ENCODE measurements around the gene WFDC1.

The WFDC1 gene

DNA sequence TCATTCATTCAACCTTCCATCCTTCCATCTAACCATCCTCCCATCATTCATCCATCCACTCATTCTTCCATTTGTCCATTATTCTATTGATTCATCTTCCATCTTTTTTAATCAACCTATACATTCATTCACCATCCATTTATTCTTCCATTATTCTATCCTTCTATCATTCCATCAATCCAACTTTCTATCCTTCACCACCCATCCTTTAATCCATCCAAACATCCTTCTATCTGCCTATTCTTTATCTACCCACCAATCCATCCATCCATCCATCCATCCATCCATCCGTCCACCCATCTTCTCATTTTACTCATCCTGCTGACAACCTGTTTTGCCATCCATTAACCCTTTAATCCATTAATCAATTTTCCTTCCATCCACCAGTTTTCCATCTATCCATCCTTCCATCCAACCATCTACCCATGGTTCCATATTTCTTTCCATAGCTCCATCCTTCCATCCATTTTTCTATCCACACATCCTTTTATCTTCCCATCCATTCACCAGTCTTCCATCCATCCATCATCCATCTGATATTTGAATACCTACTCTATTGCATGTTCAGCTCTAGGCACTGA lies 21.8 kb upstream of the WFDC1 start:
- no peak for DNase-seq (ENCODE audit: low read depth)

DNA sequence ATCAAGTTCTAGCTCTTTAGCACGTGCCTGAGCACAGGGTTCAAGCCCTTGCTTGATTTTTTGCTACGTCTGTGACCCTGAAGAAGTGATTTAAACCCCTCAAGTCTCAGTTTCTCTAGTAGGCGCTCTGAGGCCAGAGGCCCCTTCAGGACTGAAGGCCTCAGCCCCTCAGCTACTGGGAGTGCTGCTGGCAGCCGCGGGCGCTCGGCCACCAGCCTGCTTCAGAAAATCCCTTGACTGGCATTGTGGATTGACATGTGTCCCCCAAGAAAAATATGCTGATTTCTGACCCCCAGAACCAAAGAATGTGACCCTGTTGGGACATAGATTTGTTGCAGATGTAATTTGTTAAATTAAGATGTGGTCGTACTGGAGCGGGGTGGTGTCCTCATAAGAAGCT lies 20.2 kb upstream of the WFDC1 start:
- DNase-seq (ENCODE audit: low read depth): no peak

DNA sequence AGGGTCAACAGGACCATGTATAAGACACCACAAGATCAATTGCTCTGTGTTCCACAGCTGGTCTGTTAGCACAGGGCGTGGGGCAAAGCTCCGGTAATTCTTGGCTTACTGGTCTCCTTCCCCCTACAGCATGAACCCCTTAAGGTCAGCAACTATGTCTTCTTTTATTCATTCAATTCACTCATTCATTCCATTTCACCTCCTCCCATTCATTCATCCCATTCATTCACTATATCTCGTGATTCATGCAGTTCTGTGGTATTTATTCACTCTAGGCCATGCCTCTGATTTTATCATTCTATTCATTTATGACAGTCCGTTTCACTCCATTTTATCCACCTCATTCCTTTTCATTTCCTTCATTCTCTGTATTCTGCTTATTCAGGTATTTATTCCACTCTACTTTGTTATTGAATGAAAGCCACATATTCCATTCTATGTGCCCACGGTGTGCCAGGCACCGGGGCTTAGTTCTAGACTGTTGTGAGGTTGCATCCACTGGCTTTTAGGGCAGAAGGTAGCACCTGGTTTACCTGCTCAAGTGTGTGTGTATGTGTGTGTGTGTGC lies 19.0 kb upstream of the WFDC1 start:
- DNase-seq (ENCODE audit: low read depth): no peak

DNA sequence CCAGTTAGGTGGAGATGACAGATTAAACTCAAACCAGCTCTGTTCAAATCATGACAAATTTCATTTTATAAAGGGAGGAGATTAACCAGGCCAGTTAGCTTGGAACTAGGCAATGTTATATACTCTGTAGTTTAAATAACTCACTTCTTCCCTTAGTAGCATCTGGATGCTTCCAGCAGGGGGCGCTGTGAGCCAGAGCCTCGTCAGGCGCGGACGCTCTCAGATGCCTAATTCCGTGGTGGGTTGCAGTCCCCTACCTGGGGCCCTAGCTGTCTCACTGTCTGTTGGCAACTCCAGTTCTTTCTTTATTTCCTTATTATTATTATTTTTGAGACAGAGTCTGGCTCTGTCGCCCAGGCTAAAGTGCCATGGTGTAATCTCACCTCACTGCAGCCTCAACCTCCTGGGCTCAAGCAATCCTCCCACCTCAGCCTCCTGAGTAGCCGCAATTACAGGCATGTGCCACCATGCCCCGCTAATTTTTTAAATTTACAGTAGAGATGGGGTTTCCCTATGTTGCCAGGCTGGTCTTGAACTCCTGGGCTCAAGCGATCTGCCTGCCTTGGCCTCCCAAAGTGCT lies 17.3 kb upstream of the WFDC1 start:
- DNase-seq (ENCODE audit: low read depth): no peak

DNA sequence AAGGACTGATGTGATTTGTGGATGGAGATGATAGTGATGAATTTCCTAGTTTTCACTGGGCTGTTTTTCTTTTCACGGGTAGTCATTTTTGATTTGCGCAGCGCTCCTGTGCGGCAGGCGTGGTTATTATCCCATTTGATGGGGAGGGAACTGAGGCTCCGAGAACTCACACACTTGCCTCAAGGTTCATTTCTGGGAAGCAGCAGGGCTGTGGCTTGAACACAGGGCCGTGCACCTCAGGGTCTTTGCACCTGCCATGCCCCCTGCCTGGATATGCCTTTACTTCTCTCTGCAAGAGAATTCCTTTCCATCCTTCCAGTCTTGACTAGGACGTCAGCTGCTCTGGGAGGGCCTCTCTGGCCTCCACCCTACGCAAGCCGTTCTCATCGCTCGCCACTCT lies 16.3 kb upstream of the WFDC1 start:
- DNase-seq (ENCODE audit: low read depth): no peak

DNA sequence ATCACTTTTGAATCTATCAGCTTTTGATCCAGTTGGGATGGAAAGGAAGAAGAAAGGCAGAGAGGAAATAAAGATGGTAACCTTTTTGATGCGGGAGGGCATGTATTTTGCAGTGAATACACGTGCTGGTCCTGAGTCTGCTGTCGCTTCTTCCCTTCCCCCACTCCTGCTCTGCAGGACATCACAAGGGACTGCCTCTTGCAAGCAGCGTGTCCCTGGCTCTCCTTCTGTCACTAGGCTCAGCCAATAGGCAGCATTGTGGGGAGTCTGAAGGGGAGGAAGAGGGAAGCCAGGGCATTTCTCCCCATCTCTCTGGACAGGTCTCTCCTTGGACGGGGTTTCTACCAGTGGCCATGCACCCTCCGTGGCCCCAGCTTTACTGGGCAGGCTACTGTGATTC lies 15.7 kb upstream of the WFDC1 start:
- DNase-seq (ENCODE audit: low read depth): no peak

DNA sequence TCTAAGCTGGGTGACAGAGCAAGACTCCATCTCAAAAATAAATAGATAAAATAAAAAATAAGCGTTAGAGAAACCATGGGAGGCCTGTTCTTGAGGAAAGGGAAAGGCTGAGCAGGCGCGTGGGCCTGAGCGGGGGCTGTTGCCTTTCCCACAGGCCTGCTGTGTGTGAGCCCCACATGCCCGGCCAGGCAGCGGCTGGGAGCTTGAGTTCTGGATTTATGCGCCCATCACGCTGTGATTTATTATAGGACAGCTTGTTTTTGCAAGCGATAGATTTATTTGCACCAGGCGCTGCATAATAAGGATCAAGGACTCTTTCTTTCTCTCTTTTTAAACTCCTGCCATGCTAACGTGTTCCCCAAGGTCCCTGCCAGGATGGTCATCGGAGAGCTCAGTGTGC lies 14.8 kb upstream of the WFDC1 start:
- no peak for DNase-seq (ENCODE audit: low read depth)

DNA sequence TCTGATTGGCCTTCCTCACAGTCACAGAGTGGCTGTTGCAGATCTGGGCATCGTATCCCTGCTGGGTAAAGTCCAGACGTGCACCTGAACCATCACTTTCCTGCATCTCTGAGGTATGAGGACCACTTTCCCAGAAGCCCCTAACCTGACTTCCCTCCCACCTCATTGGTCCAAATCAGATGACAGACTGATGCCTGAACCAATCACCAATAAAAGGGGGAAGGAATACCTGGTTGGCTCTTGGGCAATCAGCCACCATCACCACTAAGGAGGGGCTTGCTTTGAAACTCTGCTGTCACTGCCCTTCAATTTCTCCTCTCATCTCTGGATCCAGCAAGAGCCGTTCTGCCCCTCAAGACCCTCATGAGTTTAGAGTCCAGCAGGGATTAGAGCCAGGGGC lies 13.6 kb upstream of the WFDC1 start:
- no peak for DNase-seq (ENCODE audit: low read depth)

DNA sequence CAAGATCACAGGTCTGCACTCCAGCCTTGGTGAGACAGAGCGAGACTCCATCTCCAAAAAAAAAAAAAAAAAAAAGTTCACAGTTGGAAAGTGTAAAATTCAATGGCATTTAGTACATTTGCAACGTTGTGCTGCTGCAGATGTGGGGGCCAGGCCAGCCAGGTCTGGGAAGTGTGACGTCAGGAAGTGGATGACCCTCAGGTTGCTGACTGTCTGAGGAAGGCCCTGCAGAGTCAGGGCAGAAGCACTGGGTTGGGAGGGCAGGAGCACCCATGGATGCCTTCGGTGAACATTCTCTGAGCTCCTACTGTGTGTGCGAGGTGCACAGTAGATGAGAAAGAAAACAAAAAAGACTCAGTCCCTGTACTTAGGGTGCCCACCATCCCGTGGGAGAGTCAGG lies 12.1 kb upstream of the WFDC1 start:
- DNase-seq (ENCODE audit: low read depth): no peak

DNA sequence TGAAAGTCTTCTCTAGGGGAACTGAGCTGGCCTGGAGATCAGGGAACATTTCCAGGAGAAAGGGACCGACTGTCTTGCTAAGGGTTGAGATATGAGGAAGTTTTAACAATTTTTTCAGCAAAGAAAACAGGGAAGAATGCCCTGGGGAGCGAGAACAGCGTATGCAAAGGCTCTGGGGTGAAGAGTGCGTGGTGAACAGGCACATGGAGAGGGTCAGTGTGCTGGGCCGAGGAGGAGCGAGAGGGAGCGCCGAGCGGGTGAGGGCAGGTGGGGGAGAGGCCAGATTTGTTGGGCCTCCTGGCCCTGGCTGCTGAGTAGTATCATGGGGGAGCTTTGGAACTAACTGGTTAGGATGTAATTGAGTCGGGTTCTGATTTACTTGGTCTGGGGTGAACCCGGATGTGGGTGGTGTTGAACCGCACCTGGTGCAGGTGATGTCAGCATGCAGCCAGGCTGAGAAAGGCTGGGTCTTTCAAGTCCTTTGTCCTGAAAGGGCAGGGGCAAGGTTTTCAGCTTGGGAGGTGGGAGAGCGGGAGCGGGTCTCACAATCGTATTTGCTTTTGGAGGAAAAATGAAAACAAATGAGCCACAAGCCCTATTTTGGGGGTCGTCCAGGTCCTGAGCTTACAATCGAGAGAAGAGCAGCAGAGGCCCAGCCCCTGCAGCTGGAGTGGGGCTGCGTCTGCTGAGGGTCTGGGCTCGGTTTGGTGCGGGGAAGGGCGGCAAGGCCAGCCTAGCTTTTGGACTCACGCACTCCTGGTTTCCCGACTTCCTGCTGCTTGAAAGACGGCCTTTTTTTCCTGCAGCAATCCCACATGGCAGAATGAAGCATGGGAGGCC lies 11.1 kb upstream of the WFDC1 start:
- no peak for DNase-seq (ENCODE audit: low read depth)

DNA sequence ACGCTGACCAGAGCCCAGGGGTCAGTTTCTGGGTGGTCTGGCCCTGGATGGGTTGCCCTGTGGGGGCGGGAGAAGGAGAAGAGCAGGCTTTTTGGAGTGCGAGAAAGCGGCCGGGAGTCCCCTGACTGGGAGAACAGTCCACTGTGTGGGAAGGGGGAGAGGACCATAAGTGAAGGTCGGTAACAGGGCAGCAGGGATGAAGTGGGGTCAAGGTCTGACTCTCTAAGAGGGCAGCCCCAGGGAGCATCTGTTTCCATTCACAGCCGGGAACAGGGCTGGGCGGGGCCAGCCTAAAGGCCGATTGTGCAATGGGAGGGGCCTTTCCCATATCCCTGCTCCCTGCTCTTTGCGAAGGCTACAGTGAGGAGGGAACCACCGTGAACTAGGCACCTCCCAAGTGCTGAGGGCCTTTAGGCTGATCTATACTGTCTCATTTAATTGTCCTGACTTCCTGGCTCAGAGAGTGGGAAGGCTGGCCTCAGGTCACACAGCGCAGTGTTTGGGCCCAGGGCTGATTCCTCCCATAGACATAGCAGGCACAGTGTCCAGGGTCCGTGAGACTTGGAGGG lies 10.4 kb upstream of the WFDC1 start:
- DNase-seq (ENCODE audit: low read depth): no peak

DNA sequence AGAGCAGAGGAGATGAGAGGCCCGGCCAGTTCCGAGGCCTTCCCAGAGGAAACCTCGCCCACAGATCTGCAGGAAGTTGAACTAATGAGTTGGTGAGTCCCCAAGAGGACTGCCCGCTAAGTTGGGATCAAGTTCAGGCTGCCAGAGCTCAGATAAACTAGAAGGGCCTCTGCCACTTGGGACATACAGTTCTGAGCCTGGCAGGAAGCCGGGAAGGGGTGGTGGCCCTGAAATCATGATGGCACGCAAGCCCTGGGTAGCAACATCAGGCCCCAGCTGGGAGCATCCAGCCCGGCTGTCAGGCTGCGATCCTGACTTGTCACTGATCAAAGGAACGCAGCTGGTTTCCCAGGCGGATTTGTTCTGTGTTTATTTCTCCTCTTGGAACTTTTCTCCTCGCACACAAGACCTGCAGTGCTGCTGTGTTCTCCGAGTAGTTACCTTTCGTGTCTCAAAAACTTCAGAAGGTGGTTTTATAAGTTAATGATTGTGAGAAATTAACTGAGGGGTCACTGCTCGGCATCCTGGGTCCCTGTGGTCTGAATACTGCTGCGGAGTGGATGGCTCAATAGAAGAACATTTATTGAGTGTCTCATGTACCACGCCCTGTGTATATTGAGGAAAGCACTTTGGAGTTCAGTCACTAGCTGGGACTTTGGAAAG lies 8.0 kb upstream of the WFDC1 start:
- DNase-seq (ENCODE audit: low read depth): no peak

DNA sequence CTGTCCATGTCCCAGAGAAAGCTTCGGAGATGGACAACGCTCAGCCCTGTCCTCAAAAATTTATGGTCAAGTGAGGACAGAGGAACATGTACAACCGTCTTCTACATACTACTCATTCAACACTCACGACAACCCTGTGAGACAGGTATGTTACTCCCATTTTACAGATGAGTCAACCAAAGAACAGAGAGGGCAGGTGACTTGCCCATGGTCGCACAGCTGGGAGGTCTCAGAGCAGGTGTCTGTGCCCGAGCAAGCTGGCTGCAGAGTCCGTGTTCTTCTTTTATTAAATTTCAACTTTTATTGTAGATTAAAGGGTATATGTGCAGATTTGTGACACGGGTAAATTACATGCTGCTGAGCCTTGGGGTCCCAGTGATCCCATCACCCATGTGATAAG lies 5.8 kb upstream of the WFDC1 start:
- DNase-seq (ENCODE audit: low read depth): no peak

DNA sequence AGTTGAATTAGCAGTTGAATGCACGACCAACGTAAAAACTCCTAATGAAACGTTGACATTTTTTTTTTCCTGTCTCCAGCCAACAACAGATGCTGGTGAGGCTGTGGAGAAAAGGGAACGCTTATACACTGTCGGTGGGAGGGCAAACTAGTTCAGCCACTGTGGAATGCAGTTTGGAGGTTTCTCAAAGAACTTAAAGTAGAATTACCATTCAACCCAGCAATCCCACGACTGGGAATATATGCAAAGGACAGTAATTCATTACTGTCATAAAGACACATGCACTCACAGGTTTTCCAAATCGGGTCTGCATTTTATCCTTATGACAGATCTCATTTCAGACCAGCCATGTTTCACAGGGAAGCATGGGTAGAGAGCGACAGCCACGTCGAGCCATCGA lies 3.5 kb upstream of the WFDC1 start:
- DNase-seq (ENCODE audit: low read depth): no peak

DNA sequence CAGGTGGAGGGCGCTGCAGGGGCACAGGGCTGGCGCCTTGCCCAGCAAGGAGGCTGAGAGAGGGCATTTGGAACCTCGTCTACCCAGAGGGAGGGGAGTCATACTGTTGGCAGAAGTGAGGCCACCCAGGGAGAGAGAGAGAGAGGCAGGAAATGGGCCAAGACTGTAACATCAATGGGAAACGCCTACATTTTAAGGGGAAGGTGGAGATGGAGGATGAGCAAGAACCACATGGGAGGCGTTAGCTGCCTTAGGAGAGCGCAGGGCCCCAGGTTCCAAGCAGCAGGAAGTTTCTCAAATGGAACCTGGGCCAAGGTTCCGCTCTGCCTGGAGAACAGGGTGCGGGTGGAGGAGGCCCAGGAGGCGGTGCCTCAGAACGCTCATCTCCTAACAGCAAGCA lies 2.7 kb upstream of the WFDC1 start:
- DNase-seq (ENCODE audit: low read depth): no peak

DNA sequence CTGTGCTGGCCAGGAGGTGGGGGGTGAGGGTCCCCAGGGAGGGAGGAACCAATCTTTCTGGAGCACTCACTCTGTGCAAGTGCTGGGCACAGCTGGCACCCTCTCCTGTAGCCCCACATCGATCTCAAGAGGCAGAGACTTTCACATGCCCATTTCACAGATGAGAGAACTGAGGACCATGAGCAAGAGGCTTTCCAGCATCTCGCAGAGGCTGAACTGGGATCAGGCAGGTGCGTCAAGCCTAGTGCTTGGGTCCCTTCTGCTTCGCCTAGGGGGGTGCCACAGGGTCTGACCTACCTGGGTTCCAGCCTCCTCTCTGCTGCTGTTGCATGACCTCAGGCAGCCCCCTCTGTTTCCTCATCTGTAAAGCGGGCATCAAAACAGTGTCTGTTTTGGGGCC lies 1.3 kb upstream of the WFDC1 start:
- no peak for DNase-seq (ENCODE audit: low read depth)

DNA sequence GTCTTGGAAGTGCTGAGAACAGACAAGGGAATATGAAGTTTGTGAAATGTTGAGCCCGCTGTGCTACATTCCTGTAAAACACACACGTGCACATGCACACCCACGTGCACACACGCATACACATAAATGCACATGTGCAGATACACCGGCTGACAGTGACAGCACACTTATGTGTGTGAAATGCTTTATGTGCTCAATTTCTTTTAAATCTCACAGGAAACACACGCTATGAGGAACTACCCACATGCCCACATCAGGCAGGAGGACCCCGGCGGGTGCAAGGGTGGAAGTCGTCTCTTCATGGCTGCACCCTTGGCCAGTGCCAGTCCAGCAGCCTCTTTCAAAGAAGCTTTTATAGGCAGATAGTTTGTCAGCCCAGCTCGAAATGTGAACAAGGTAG lies 561 bp upstream of the WFDC1 start:
- no peak for DNase-seq (ENCODE audit: low read depth)

DNA sequence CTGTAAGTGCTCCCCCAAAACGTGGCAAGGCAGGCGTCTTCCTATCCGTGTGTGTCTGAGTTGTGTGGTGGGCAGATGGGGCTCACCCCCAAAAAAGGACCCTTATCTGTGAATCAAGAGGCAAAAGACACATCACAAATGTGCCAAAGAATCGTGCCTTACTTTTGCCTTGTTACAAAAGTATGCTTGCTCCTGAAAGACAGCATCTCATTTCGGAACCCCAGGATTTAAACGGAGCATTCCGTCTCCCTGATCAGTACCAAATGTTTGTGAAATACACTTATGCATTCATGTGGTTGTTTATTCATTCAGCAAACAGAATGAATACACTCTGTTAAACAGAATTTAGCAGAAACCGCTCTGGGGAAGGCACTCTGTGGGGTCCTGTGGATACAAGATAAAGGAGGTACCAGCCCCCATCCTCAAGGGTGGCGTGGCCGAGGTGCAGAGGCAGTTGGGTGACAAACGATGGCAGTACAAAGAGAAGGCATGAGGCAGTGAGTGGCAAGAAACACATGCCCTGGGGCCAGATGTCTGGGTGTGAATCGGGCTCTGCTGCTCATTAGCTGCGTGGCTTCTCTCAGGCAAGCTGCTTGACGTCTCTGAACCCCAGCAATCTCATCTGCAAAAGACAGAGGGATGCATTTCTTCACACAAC lies 654 bp downstream of the WFDC1 start:
- no peak for DNase-seq (ENCODE audit: low read depth)

DNA sequence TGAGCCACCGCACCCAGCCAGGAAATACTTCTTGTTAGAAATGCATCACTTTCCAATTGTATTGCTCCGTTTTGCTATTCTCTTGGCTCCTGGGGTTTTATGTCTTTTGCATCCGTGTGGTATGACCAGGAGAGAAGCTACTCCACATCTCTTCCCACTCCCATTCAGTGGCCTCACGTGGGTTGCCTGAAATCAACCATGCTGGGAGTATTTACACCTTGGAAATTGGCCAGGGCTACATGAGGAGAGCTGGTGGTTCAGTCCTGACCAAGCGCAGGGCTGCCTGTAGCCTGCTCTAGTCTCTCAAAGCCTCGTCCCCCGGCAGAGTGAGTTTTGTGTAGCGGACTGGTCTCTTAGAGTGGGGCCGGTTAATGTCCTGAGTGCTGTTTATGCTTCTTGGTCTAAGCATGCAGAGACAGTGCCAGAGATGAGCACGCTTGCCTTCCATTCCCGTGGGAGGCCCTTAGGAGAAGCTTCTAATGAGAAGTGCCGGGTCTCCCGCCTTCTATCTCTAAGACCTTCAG lies 3.8 kb downstream of the WFDC1 start:
- no peak for DNase-seq (ENCODE audit: low read depth)

DNA sequence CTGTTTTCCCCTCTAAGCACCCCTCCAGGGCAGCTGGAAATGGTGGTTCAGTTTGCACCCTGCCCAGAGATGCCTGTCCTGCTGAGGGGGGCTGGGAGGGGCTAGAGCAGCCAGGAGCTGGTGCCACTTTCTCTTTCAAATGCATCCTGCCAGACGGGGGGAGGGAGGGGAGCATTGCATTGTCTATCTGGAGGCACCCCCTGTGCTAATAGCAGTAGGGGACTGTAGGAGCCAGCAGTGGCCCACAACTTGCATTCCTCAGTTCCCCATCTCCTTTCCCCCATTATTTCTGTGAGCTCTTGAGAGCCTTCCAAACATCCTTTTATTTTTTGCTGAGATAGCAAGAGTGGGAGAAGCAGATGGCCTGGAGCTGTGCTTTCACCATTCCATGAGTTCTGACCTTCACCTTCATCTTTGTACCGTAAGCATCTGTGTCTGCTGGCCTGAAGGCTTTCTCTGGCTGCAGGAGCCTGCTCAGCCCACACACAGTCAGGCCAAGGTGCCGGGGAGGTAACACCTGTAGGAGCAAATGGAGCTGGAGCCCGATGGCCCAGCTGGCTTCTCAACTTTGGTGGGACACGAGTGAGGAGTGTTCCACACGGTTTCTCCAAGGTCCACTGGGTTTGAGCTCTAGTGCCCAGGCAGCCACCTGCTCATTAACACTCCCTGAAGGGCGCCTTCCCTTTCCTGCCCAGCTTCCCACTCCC lies 5.2 kb downstream of the WFDC1 start:
- DNase-seq (ENCODE audit: low read depth): no peak

Measured in HS-27A (cell line).